ENCODE data around the gene KAT7. TPM values are rescaled to one million over a fixed set of nuclear protein-coding genes. Genes with fewer than 3 reads are reported as not detected.
A peak's percentile ranks its signal among the peaks of the same experiment; 100 is the strongest.

Gene KAT7
- total RNA-seq, 2 experiments from 2014 or later, result 91.7 to 92.5 TPM

DNA sequence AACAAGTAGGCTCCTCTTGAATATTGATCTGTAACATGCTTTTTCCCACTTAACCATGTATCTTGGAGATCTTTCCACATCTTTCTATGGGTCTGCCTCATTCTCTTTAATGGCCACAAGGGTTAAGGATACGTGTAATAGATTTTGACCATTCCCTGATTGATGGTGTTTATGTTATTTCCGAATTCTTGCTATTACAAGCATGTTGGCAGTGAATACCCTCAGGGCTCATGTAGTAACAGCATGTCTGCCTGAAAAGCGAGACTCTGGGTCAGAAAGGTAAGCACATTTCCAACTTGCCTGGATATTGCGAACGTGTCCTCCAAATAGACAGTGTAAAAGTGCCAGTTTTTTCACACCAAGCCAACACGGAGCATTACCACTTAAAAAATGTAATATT lies 54.4 kb downstream of the KAT7 start:
- Mint-ChIP-seq H3K4me3 (no peak overlapping the region), H3K4me1 (peaks cover 5% of the 10 kb centered on the region), H3K9me3 (no peaks in the 10 kb centered on the region), H3K36me3 (peaks cover 5% of the 10 kb centered on the region), H3K27ac (no peak overlapping the region), H3K27me3 (no peaks in the 10 kb centered on the region)
- DNase-seq (no peak), ATAC-seq (ENCODE audit: low read depth) (no peak)
- POLR2A ChIA-PET, result no interaction called here

DNA sequence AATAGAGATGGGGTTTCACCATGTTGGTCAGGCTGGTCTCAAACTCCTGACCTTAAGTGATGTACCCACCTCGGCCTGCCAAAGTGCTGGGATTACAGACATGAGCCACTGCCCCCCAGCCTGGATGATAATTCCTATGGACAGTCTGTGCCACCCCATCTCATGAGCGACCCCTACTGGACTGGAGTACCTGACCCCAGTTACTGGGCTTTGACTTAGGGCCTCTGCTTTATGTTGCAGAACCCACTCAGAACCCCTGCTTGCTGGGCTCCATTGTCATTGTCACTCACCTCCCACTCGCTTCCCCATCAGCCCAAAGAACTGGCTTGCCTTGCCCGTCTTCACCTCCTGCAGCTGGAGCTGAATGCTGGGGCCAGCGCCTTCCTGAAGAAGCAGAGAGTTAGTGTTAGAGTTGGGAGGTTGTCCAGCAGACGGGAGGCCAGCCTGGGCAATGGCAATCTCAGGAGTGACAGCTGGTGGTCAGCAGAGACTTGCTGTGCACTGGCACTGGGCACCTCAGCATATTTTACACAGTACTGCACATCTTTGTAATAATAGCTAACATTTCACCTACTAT lies 55.4 kb downstream of the KAT7 start:
- no peak for ATAC-seq (ENCODE audit: low read depth)
- Mint-ChIP-seq H3K4me1 (peaks cover 5% of the 10 kb centered on the region), H3K4me3 (no peak overlapping the region), H3K27ac (no peak overlapping the region), H3K36me3 (peaks cover 5% of the 10 kb centered on the region), H3K9me3 (no peaks in the 10 kb centered on the region), H3K27me3 (no peaks in the 10 kb centered on the region)
- no peak for DNase-seq
- POLR2A ChIA-PET, result no interaction called here

DNA sequence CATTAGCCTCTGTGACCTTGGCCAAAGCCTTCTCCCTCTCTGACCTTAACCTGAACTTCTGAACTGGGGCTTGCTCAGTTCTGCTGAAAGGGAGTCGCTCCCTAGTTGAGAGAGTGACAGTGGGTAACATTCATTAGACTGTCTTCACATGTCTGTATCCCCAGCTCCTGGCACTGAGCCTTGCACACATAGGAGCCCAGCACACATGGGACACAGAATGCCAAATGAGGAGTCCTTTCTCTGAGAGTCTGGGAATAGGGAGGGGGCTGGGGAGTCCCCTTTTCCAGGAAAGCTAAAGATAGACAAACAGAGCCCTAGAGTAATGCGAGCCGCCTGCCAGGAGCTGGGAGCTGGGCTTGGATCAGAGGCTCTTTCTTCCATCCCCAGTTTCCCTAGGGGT lies 56.8 kb downstream of the KAT7 start:
- no peaks in the 10 kb centered on the region for H3K9me3 Mint-ChIP-seq
- H3K36me3 Mint-ChIP-seq, result peaks cover 5% of the 10 kb centered on the region
- POLR2A ChIA-PET, result interaction anchor here (0.8 kb wide), 1 partner anchor 81 kb away, joined by 3 read pairs; the partner anchor contains the start of gene FAM117A
- no peaks in the 10 kb centered on the region for H3K27me3 Mint-ChIP-seq
- H3K4me1 Mint-ChIP-seq, result peaks cover 7% of the 10 kb centered on the region
- ATAC-seq (ENCODE audit: low read depth), result no peak
- no peak overlapping the region for H3K27ac Mint-ChIP-seq
- H3K4me3 Mint-ChIP-seq, result no peak overlapping the region
- no peak for DNase-seq

- H3K36me3 Mint-ChIP-seq, result peaks cover 5% of the 10 kb centered on the region
These were observed 58.6 kb downstream of the KAT7 start for GRCh38 chr17:49846938-49847712.

GRCh38 chr17:49848019-49848473 lies 59.6 kb downstream of the KAT7 start, which contains the start of gene TAC4:
Gene TAC4, minus strand, starts transcription at chr17:49848069. Its CDS starts 52 bp downstream, at chr17:49848017.
- H3K4me1 Mint-ChIP-seq, result peaks cover 18% of the 10 kb centered on the region
- H3K9me3 Mint-ChIP-seq, result no peaks in the 10 kb centered on the region
- POLR2A ChIA-PET, result no interaction called here
- DNase-seq, result no peak
- ATAC-seq (ENCODE audit: low read depth), result no peak
- no peak within 1 kb of the TSS for H3K4me3 Mint-ChIP-seq
- H3K36me3 Mint-ChIP-seq, result peaks cover under 1% of the 10 kb centered on the region
- H3K27ac Mint-ChIP-seq, result peak within 1 kb of the TSS; percentile 56
- peaks cover 2% of the 10 kb centered on the region for H3K27me3 Mint-ChIP-seq

More at GRCh38 chr17:49846938-49847712, 58.6 kb downstream of the KAT7 start:
- Mint-ChIP-seq H3K4me3 (no peak overlapping the region), H3K4me1 (peaks cover 19% of the 10 kb centered on the region), H3K27me3 (no peaks in the 10 kb centered on the region), H3K27ac (no peak overlapping the region), H3K9me3 (no peaks in the 10 kb centered on the region)
- ATAC-seq (ENCODE audit: low read depth) (no peak), DNase-seq (no peak)
- POLR2A ChIA-PET, result no interaction called here

GRCh38 chr17:49848739-49849138 lies 60.3 kb downstream of the KAT7 start:
- H3K36me3 Mint-ChIP-seq, result no peaks in the 10 kb centered on the region
- DNase-seq (no peak), ATAC-seq (ENCODE audit: low read depth) (no peak)
- H3K9me3 Mint-ChIP-seq, result no peaks in the 10 kb centered on the region
- no peak overlapping the region for H3K4me3 Mint-ChIP-seq
- H3K4me1 Mint-ChIP-seq, result peaks cover 18% of the 10 kb centered on the region
- no peak overlapping the region for H3K27ac Mint-ChIP-seq
- POLR2A ChIA-PET, result no interaction called here
- peaks cover 4% of the 10 kb centered on the region for H3K27me3 Mint-ChIP-seq

DNA sequence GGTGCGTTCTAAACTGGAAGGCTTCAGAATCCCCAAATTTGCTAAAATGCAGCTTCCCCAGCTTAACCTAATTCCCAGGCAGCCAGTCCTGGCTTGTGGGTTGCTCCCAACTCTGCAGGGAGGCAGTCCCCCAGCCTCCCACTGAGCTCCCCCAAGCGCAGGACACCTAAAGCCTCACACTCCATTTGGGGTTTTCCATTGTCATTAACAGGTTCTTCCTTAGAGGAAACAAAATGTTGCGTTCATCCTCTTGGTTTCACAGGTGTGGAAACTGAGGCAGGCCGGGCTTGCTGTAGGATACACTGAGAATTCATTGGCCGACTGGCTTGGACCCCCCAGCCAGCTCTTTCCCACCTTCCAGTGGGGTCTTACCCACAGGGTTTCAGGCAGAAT lies 61.7 kb downstream of the KAT7 start:
- DNase-seq (no peak), ATAC-seq (ENCODE audit: low read depth) (no peak)
- peaks cover 18% of the 10 kb centered on the region for H3K4me1 Mint-ChIP-seq
- no peaks in the 10 kb centered on the region for H3K9me3 Mint-ChIP-seq
- H3K27ac Mint-ChIP-seq, result peak overlapping the region; percentile 91
- H3K4me3 Mint-ChIP-seq, result peak overlapping the region; percentile 85
- POLR2A ChIA-PET, result interaction anchor here (1.0 kb wide), 1 partner anchor 142 kb away, joined by 3 read pairs; the partner anchor contains the start of gene SLC35B1
- H3K27me3 Mint-ChIP-seq, result peaks cover 7% of the 10 kb centered on the region
- H3K36me3 Mint-ChIP-seq, result no peaks in the 10 kb centered on the region

DNA sequence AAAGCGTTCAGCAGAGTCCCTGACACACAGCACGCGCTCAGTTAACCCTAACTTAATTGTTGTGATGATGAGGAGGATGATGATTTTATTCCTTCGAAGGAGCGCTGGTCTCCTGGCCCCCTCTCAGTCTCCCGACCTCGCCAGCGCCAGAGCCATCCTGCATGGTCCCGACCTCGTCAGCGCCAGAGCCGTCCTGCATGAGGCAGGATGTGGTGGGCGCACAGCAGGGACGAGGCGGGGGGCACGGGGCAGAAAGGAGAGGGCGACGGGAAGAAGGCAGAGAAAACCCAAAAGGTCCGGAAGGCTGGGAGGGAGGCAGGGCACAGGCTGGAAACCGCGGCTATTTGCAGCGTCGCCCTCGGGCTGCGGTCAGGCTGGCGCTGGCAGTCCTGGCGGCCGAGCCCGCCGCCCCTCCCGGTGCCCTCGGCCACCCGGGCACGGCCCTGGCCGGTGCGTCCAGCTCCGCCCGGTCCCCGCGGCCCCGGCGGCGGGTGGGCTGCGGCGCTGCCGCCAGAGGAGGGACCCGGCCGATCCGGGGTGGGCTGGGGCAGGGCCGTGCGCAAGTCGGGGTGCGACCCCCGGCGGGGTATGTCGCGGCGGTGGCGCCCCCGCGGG lies 62.4 kb downstream of the KAT7 start:
- Mint-ChIP-seq H3K36me3 (no peaks in the 10 kb centered on the region), H3K27me3 (peaks cover 7% of the 10 kb centered on the region), H3K27ac (peak overlapping the region; percentile 91), H3K9me3 (no peaks in the 10 kb centered on the region), H3K4me1 (peaks cover 18% of the 10 kb centered on the region), H3K4me3 (peak overlapping the region; percentile 85)
- POLR2A ChIA-PET, result interaction anchor here (0.7 to 1.3 kb wide), 3 partner anchors 58 to 143 kb away, joined by 3 to 5 read pairs (median 4); partner anchors contain the start of genes KAT7 and SLC35B1
- ATAC-seq (ENCODE audit: low read depth), result peak; percentile 31
- DNase-seq, result peak; percentile 54

DNA sequence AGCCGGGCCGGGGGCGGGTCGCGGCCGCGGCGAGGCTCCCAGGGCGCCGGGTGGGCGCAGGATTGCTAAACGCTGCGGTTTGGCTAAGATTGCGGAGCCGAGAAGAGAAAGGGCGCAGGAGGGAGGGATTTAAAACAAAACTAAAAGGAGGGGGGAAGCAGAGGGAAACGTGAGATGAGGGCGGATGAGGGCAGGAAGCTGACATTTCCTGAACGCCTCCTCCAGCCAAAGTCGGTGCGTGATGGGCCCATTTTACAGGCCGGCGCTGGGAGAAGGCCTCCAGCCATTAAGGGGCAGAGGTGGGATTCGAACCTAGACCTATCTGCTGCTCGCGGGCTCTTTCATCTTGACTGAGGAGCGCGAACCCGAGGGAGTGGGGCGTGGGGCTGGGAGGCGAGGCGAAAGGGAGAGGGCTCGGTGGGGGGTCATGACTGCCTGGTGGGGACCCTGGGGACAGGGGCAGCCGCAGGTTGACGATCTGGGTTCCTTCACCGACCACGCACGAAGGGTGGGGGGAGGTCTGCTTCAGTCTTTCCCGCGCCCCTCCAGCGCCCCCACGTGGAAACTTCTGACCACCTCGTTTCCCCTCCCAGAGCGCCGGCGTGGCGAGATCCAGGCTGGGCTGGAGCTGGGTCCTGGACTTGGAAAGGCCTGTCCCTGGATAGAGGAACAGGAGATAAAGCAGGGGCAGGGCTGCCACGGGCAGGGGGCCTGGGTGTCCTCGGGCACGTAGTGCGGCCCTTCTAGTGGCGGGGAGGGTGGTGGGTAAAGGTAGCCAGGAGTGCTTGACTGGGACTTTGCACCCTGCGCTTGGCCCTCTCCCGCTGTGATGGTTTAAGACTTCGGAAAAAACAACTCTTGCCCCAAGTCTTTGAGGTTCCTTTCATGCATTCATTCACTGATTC lies 63.2 kb downstream of the KAT7 start:
- DNase-seq (peak; percentile 76), ATAC-seq (ENCODE audit: low read depth) (peak; percentile 61)
- peaks cover 18% of the 10 kb centered on the region for H3K4me1 Mint-ChIP-seq
- peak overlapping the region; percentile 85 for H3K4me3 Mint-ChIP-seq
- peaks cover 7% of the 10 kb centered on the region for H3K27me3 Mint-ChIP-seq
- POLR2A ChIA-PET, result interaction anchor here (0.7 to 1.3 kb wide), 2 partner anchors 59 to 63 kb away, joined by 4 to 5 read pairs; partner anchors contain the start of gene KAT7
- no peaks in the 10 kb centered on the region for H3K9me3 Mint-ChIP-seq
- no peaks in the 10 kb centered on the region for H3K36me3 Mint-ChIP-seq
- H3K27ac Mint-ChIP-seq, result peak overlapping the region; percentile 90

DNA sequence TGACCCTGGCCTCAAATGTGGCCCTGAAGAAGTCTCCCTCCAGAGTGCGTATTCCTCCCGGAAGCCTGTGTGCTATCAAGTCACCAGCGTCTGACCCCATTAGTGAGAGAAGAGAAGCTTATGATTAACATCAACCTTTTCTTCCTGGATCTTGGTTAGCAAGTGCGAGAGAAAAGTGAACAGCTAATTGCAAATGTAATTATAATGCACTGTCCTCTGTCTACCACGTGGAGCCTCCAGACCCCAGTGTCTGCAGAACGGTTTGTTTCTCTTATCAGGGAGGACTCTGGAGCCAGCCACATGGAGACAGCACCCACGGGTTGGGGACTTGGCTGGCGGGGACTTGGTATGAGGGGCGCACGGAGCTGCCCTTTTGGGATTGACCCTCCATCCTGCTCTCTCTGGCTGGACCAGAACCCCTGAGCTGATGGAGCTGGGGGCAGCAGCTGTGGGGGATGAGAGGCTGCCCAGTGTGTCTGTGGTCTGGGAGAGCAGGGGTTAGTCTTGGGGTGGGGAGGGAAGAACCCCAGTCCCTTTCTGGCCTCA lies 65.1 kb downstream of the KAT7 start:
- ATAC-seq (ENCODE audit: low read depth), result no peak
- peaks cover 18% of the 10 kb centered on the region for H3K4me1 Mint-ChIP-seq
- H3K36me3 Mint-ChIP-seq, result no peaks in the 10 kb centered on the region
- H3K27me3 Mint-ChIP-seq, result peaks cover 7% of the 10 kb centered on the region
- no peak for DNase-seq
- POLR2A ChIA-PET, result interaction anchor here (0.6 kb wide), 1 partner anchor 220 kb away, joined by 5 read pairs; no protein-coding TSS in a partner anchor
- H3K9me3 Mint-ChIP-seq, result no peaks in the 10 kb centered on the region
- H3K4me3 Mint-ChIP-seq, result no peak overlapping the region
- H3K27ac Mint-ChIP-seq, result no peak overlapping the region

DNA sequence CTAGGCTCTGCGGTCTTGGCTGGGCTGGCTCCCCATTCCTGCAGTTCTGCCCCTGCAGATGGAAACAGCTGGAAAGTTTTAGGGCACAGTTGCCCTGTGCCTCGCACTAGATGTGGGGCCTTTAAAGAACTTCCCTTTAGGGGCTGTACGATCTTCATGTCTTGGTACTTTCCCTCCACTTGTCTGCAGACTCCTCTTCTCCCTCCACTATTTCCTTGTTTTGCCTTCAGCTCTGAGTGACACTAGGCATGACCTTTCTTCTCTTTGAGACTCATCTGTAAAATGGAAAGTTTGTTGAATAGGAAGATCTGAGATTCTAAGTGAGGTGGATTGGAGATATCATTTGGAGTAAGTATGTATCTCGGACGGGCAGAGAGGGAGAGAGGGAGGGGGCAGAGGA lies 65.6 kb downstream of the KAT7 start:
- peaks cover 18% of the 10 kb centered on the region for H3K4me1 Mint-ChIP-seq
- no peaks in the 10 kb centered on the region for H3K9me3 Mint-ChIP-seq
- H3K36me3 Mint-ChIP-seq, result no peaks in the 10 kb centered on the region
- POLR2A ChIA-PET, result interaction anchor here (0.6 kb wide), 1 partner anchor 220 kb away, joined by 5 read pairs; no protein-coding TSS in a partner anchor
- H3K27me3 Mint-ChIP-seq, result peaks cover 12% of the 10 kb centered on the region
- no peak overlapping the region for H3K4me3 Mint-ChIP-seq
- H3K27ac Mint-ChIP-seq, result peak overlapping the region; percentile 57
- ATAC-seq (ENCODE audit: low read depth) (no peak), DNase-seq (no peak)

DNA sequence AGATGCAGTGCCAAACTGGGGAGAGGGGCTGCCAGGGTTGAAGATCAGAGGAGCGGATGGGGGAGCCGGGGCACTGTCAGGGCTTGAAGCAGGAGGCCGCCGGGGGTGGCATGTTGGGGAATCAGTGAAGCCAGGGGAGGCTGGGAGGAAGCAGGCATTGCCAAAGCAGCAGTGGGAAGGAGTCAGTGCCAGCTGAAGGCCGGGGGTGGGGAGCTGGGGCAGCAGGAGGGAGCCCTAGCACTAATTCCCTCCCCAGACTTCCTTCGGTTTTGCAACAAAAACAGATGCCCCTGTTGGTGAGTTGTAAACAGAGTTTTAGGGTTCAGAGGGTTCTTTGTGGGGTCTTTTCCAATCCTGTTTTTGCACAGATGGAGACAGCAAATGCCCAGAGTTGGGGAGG lies 70.3 kb downstream of the KAT7 start:
- DNase-seq (no peak), ATAC-seq (ENCODE audit: low read depth) (no peak)
- Mint-ChIP-seq H3K27me3 (peaks cover 9% of the 10 kb centered on the region), H3K9me3 (no peaks in the 10 kb centered on the region), H3K4me1 (no peaks in the 10 kb centered on the region), H3K4me3 (no peak overlapping the region), H3K27ac (no peak overlapping the region), H3K36me3 (no peaks in the 10 kb centered on the region)
- POLR2A ChIA-PET, result no interaction called here

All from activated naive CD8-positive, alpha-beta T cell treated with anti-CD3 and anti-CD28 coated beads, Interleukin-2, amount 10 ng/mL, durations not matched to agents 7 days and 5 days (primary cell).